Measurements from ENCODE around the gene FAM83F.

GRCh38 chr22:39995393-39996252, 869 bp downstream of the FAM83F start:
- TF ChIP-seq SP1 (IDR thresholded peaks at IDR 0.05) (no peak), SUZ12 (IDR thresholded peaks at IDR 0.05) (no peak), HDGF (IDR thresholded peaks at IDR 0.05; ENCODE audit: borderline replicate concordance) (no peak), FOXM1 (IDR thresholded peaks at IDR 0.05; ENCODE audit: borderline replicate concordance) (no peak), ARNT (IDR thresholded peaks at IDR 0.05) (no peak), ELF4 (IDR thresholded peaks at IDR 0.05) (no peak), NFRKB (IDR thresholded peaks at IDR 0.05) (no peak)
